Kidney (tissue), 14 donors: ENCODE results near the gene RBBP8. TPM values are rescaled to one million over a fixed set of nuclear protein-coding genes. Genes with fewer than 3 reads are reported as not detected.

Source experiments
- DNase-seq, 5 donors: peaks; one replicate each; pipeline ENCODE4 v3.0.0-alpha.2; 2013 to 2020
- FAIRE-seq: peaks from 2 replicates; lab custom pipeline; 2012; peaks lifted over from hg19 to GRCh38; lab: Jason Lieb, UNC
- H3K27ac ChIP-seq, 2 donors: one replicate each; pipeline ENCODE4 v1.7.0; 2013; ENCODE audit warnings: low read depth in 2 of 2, low read length in 2 of 2, inconsistent platforms in 1 of 2
- H3K27me3 ChIP-seq: one replicate; pipeline ENCODE4 v1.7.1; 2013; ENCODE audit warnings: low read length, inconsistent platforms; ENCODE audit not compliant: control insufficient read depth, insufficient read depth
- H3K36me3 ChIP-seq, 3 donors: one replicate each; pipeline versions ENCODE4 v1.7.0 to v1.7.1; 2013; ENCODE audit warnings: low read length in 3 of 3, control low read depth in 1 of 3, inconsistent platforms in 1 of 3; ENCODE audit not compliant: insufficient read depth in 3 of 3, control insufficient read depth in 2 of 3
- H3K4me1 ChIP-seq, 3 donors: one replicate each; pipeline versions ENCODE4 v1.7.0 to v1.7.1; 2013; ENCODE audit warnings: low read length in 3 of 3, inconsistent platforms in 1 of 3, low read depth in 1 of 3; ENCODE audit not compliant: control insufficient read depth in 2 of 3, insufficient read depth in 2 of 3
- H3K4me3 ChIP-seq, 3 donors: one replicate each; pipeline versions ENCODE4 v1.7.0 to v1.8.1; 2013; ENCODE audit warnings: low read length in 3 of 3, control low read depth in 1 of 3, inconsistent platforms in 1 of 3
- H3K9ac ChIP-seq, 3 donors: one replicate each; pipeline versions ENCODE4 v1.7.0 to v1.7.1; 2013; ENCODE audit warnings: low read length in 3 of 3, control low read depth in 1 of 3, inconsistent platforms in 1 of 3
- H3K9me3 ChIP-seq, 3 donors: one replicate each; pipeline versions ENCODE4 v1.7.0 to v1.7.1; 2013; ENCODE audit warnings: low read length in 3 of 3, control low read depth in 1 of 3, inconsistent platforms in 1 of 3; ENCODE audit not compliant: control insufficient read depth in 2 of 3, insufficient read depth in 1 of 3
- CTCF ChIP-seq: IDR thresholded peaks from 3 replicates; pipeline ENCODE4 v1.5.1; 2012; ENCODE audit warnings: mild to moderate bottlenecking, moderate library complexity, borderline replicate concordance; ENCODE audit not compliant: insufficient read depth; ENCODE audit errors: extremely low read depth
- intact Hi-C: fragments of 100-400 bp; cut with DNase I; formaldehyde crosslinking; loops from one replicate; pipeline ENCODE4 v1.11.1; 2022
- polyA plus RNA-seq: library from polyadenylated mRNA; stranded (reverse); fragments of 350-450 nt; fragmentation: Illumina TruSeq; extraction: RNeasy Lipid Tissue Mini Kit (QIAGEN cat#74804); gene quantifications from one replicate; pipeline ENCODE4 v1.2.3, GENCODE V29; 2014; ENCODE audit warnings: low read depth, low replicate concordance; ENCODE audit not compliant: insufficient read depth
- total RNA-seq: library from RNA; stranded (reverse); fragmentation: NEBNext Ultra II Directional; extraction: Animal tissue kit (Norgen Biotek cat#: 25700); gene quantifications from one replicate; pipeline ENCODE4 v1.2.1, GENCODE V29; 2021
- donor health status: control.
- donor health status: control.
- donor health status: control.
- donor health status: control.
- donor health status: control.
- donor health status: DM: yes; HTN: yes; CAD: no.
- donor health status: Normal renal cell carcinoma (clear cell type).

Gene RBBP8
- total and polyA plus RNA-seq, 2 donors from 2014 or later: 45.8 to 166 TPM

- FAIRE-seq (no peak), DNase-seq (no peak)
- no peak for TF ChIP-seq CTCF
- H3K4me3 ChIP-seq: peak overlapping the region in 1 of 3 donors; percentile 19
- H3K9ac ChIP-seq: no peak overlapping the region
- no peak overlapping the region for H3K27ac ChIP-seq
- H3K27me3 ChIP-seq: no peaks in the 10 kb centered on the region
- H3K4me1 ChIP-seq: peaks cover 0 to 3% (median 2%) of the 10 kb centered on the region in 3 donors
- no peaks in the 10 kb centered on the region for H3K9me3 ChIP-seq
- no peaks in the 10 kb centered on the region for H3K36me3 ChIP-seq
- intact Hi-C loops: no loop called here
These were observed 1.7 kb downstream of the RBBP8 start for GRCh38 chr18:22934789-22935188.

GRCh38 chr18:22935431-22935830 lies 2.3 kb downstream of the RBBP8 start:
- no peak overlapping the region for H3K4me3 ChIP-seq

GRCh38 chr18:22936515-22936914 lies 3.4 kb downstream of the RBBP8 start:
- H3K4me1 ChIP-seq: peaks cover 0 to 3% (median 2%) of the 10 kb centered on the region in 3 donors
- no peak overlapping the region for H3K4me3 ChIP-seq
- FAIRE-seq (no peak), DNase-seq (no peak)
- intact Hi-C loops: no loop called here
- no peak for TF ChIP-seq CTCF
- no peak overlapping the region for H3K9ac ChIP-seq
- H3K36me3 ChIP-seq: no peaks in the 10 kb centered on the region
- H3K9me3 ChIP-seq: no peaks in the 10 kb centered on the region
- no peaks in the 10 kb centered on the region for H3K27me3 ChIP-seq
- no peak overlapping the region for H3K27ac ChIP-seq

More at GRCh38 chr18:22935431-22935830, 2.3 kb downstream of the RBBP8 start:
- DNase-seq: peak in 1 of 5 donors; percentile 16
- Histone ChIP-seq H3K9me3 (no peaks in the 10 kb centered on the region), H3K27ac (no peak overlapping the region), H3K4me1 (peaks cover 0 to 3% (median 2%) of the 10 kb centered on the region in 3 donors), H3K9ac (no peak overlapping the region), H3K27me3 (no peaks in the 10 kb centered on the region), H3K36me3 (no peaks in the 10 kb centered on the region)
- no peak for FAIRE-seq
- intact Hi-C loops: no loop called here
- no peak for TF ChIP-seq CTCF

- Histone ChIP-seq H3K9me3 (no peaks in the 10 kb centered on the region), H3K4me3 (no peak overlapping the region), H3K36me3 (no peaks in the 10 kb centered on the region), H3K27me3 (no peaks in the 10 kb centered on the region), H3K4me1 (no peaks in the 10 kb centered on the region), H3K27ac (no peak overlapping the region), H3K9ac (no peak overlapping the region)
- TF ChIP-seq CTCF: no peak
- DNase-seq (no peak), FAIRE-seq (no peak)
- intact Hi-C loops: no loop called here
These were observed 6.5 kb downstream of the RBBP8 start for GRCh38 chr18:22939649-22940048.
